SK-N-MC (cell line): ENCODE results near the gene B3GAT1.

ENCODE experiments used
- EZH2 ChIP-seq: fragments of 200-600 bp; sonication (generic); IDR thresholded peaks from one replicate; pipeline ENCODE4 v1.6.1; 2017; ENCODE audit warnings: antibody characterized with exemption
- POLR2AphosphoS5 ChIP-seq: IDR thresholded peaks from 2 replicates; pipeline ENCODE4 v1.6.1; 2012; ENCODE audit warnings: mild to moderate bottlenecking, low read depth, low read length, borderline replicate concordance

DNA sequence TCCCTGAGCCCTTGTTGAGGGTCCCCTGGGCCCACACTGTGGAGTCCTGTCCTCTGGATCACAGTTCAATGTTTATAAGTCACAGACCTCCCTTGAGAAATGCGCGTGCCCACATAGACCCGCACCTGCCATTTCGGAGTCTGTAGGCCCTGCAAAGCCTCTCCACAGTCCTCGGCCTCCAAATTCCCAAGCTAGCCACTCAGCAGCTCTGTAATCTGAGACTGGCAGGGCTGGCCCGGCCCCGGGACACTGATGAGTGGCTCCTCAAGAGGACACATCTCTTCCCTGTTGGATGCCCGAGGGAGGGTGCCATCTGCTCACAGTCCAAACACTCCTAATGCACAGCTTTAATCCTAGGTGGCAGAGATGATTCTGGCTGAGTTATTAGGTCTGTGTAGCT, 39.1 kb downstream of the B3GAT1 start:
- TF ChIP-seq EZH2 (no peak), POLR2AphosphoS5 (no peak)
